LNCaP clone FGC (cell line): Measurements from ENCODE around the gene NDRG3.

Experiments used
- DNase-seq: peaks from one replicate; pipeline ENCODE4 v3.0.0-alpha.2; 2011; ENCODE audit warnings: low read depth
- H3K4me3 ChIP-seq: 2 replicates; pipeline ENCODE4 v1.5.1; 2011; ENCODE audit warnings: mild to moderate bottlenecking, low read depth, low read length, control low read depth
- CTCF ChIP-seq: IDR thresholded peaks from 2 replicates; pipeline ENCODE4 v1.5.1; 2012; ENCODE audit warnings: mild to moderate bottlenecking; ENCODE audit not compliant: control insufficient read depth, insufficient read depth; ENCODE audit errors: extremely low read depth

NDRG3 gene

DNA sequence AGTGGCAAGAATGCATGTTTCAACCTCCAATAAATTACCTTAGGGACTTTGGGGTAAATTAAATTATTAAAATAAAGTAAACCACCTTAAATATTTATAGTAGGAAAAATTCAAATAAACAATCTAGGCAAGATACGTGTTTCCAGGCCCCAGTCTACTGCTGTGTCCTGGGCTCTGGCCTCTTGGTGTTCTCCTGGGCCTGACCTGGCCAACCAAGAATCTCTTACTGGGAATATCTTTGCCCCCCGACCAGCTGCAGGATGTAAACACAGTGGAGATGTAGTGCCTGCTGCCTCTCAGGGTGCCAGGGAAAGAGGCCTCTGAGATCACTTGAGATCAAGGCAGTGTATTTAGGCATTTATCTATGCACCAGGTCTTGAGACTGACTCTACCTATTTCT, 39.4 kb upstream of the NDRG3 start:
- H3K4me3 ChIP-seq: no peak overlapping the region
- TF ChIP-seq CTCF: no peak

DNA sequence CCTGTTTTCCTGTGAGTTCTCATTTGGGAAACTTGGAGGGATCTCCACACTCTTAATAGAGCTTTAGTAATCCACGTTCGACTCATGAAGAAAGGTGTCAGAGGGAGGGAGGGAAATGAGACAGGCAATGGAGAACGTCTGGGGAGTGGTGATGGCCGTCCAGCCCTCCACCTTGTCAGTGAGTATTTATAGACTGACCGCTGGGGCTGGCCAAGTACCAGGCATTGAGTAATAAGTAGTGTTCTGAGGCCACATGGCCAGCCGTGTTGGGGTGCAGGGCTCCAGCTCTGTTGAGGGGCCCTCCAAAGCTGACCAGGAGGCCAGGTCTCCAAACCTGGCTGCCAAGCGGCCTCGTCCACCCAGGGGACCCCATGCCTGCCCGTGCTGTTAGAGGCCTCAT, 39.0 kb upstream of the NDRG3 start:
- TF ChIP-seq CTCF: no peak
- no peak overlapping the region for H3K4me3 ChIP-seq
- DNase-seq: no peak

More for the DNA sequence above, 39.4 kb upstream of the NDRG3 start:
- no peak for DNase-seq

GRCh38 chr20:36784116-36784515, 38.2 kb upstream of the NDRG3 start:
- H3K4me3 ChIP-seq: no peak overlapping the region
- TF ChIP-seq CTCF: no peak
- no peak for DNase-seq

DNA sequence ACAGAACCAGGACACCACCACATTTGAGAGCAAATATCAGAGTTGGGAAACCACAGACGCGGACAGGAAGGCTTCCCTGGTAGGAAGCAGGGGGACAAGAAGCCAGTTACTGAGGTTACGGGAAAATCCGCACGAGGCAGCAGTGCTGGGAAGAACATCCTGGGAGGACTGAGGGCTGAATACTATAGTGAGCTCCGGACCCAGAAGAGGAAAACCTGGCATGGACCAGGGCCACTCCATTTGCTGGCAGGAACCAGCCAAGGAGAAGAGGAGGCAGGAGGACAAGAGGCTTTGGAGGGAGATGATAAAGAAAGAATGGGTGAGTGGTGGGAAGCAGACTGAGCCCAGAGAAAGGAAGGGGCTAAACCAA, 33.8 kb upstream of the NDRG3 start:
- no peak overlapping the region for H3K4me3 ChIP-seq
- DNase-seq: no peak
- TF ChIP-seq CTCF: no peak

GRCh38 chr20:36778831-36779655, 33.2 kb upstream of the NDRG3 start:
- no peak overlapping the region for H3K4me3 ChIP-seq
- no peak for TF ChIP-seq CTCF
- no peak for DNase-seq

- no peak for DNase-seq
- H3K4me3 ChIP-seq: no peak overlapping the region
- TF ChIP-seq CTCF: no peak
These were observed 31.7 kb upstream of the NDRG3 start for GRCh38 chr20:36777576-36777975.

DNA sequence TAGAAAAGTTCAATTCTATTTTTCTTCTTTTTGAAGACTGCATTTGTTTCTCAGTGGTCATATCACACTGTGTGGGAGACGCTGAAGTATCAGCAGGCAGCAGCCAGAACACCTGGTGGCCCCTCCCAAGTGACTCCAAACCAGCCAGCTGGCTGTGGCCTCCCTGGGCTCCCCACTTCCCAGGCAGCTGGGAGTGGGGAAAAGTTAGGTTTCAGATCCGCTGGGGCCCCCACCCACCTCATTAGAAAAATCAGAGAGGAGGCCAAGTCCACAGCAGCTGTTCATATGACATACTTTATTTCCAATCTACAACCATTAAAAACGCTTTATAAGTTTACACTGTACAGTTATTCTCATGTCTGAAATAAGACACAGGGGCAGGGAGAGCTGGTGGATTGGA, 31.3 kb upstream of the NDRG3 start:
- H3K4me3 ChIP-seq: no peak overlapping the region
- no peak for TF ChIP-seq CTCF
- DNase-seq: no peak
